ENCODE results near the gene EXOC3L2. TPM values are rescaled to one million over a fixed set of nuclear protein-coding genes. Genes with fewer than 3 reads are reported as not detected.

EXOC3L2 gene
- total RNA-seq, 1 donor from 2014 or later, result 5.5 TPM

DNA sequence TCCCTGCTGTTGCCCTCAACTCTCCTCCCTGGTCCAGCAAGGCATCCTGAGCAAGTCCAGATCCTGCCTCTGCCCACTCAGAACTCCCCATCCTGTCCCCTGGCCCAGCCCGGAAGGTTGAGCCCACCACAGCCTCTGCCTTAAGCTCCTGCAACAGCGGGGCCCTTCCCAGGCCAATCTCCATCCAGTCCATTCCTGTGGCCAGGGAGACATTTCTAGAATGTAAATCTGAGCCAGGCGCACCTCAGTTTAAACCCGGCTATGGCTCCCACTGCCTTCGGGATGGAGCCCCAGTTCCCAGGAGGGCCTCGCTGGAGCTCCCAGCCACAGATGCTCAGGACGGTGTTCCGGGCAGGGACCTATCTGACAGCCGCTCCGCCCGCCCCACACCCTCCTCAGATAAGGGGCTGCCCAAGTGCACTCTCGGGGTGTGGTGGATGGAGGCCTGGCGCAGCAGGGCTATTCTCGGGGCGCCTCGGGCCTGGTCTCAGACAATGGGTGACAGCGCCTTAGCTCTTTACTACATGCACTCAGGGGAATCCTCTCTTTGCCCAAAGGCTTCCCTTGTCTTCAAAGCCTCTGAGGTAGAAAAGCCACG, 72.5 kb downstream of the EXOC3L2 start:
- TF ChIP-seq, protein P1, sequence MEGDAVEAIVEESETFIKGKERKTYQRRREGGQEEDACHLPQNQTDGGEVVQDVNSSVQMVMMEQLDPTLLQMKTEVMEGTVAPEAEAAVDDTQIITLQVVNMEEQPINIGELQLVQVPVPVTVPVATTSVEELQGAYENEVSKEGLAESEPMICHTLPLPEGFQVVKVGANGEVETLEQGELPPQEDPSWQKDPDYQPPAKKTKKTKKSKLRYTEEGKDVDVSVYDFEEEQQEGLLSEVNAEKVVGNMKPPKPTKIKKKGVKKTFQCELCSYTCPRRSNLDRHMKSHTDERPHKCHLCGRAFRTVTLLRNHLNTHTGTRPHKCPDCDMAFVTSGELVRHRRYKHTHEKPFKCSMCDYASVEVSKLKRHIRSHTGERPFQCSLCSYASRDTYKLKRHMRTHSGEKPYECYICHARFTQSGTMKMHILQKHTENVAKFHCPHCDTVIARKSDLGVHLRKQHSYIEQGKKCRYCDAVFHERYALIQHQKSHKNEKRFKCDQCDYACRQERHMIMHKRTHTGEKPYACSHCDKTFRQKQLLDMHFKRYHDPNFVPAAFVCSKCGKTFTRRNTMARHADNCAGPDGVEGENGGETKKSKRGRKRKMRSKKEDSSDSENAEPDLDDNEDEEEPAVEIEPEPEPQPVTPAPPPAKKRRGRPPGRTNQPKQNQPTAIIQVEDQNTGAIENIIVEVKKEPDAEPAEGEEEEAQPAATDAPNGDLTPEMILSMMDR (IDR thresholded peaks at IDR 0.05; ENCODE audit: unreplicated experiment), result no peak
- H3K4me1 Mint-ChIP-seq (ENCODE audit: unreplicated experiment), result peaks cover 61% of the 10 kb centered on the region
- no peak for DNase-seq (ENCODE audit: low spot score)
- peaks cover 6% of the 10 kb centered on the region for H3K27me3 Mint-ChIP-seq (ENCODE audit: unreplicated experiment)
- no peak overlapping the region for H3K4me3 Mint-ChIP-seq (ENCODE audit: unreplicated experiment)
- H3K27ac Mint-ChIP-seq (ENCODE audit: unreplicated experiment), result peak overlapping the region; percentile 87
- H3K9me3 Mint-ChIP-seq (ENCODE audit: unreplicated experiment), result no peaks in the 10 kb centered on the region
- peaks cover 8% of the 10 kb centered on the region for H3K36me3 Mint-ChIP-seq (ENCODE audit: low read depth, unreplicated experiment)

DNA sequence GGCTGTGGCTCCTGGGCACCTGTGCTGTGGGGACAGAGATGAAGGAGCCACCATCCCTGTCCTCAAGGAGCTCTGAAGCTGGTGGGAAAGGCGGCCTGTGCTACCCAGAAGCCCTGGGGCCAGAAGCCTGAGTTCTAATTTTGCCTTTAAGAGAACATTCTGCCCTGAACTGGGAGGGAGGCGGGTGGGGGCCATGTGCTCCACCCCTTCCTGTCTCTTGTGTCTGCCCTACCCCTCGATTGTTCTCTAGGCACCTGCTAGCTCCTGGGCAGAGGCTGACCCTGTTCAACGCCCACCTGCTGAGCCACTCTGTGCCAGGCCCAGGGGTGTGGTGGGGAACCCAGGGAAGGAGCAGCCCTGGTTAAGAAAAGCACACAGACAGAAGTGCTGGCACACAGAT, 73.0 kb downstream of the EXOC3L2 start:
- Mint-ChIP-seq H3K27ac (ENCODE audit: unreplicated experiment) (peak overlapping the region; percentile 87), H3K27me3 (ENCODE audit: unreplicated experiment) (peaks cover 7% of the 10 kb centered on the region), H3K4me3 (ENCODE audit: unreplicated experiment) (no peak overlapping the region), H3K36me3 (ENCODE audit: low read depth, unreplicated experiment) (peaks cover 9% of the 10 kb centered on the region), H3K4me1 (ENCODE audit: unreplicated experiment) (peaks cover 58% of the 10 kb centered on the region), H3K9me3 (ENCODE audit: unreplicated experiment) (no peaks in the 10 kb centered on the region)
- no peak for DNase-seq (ENCODE audit: low spot score)
- TF ChIP-seq, protein P1 (IDR thresholded peaks at IDR 0.05; ENCODE audit: unreplicated experiment), result no peak

DNA sequence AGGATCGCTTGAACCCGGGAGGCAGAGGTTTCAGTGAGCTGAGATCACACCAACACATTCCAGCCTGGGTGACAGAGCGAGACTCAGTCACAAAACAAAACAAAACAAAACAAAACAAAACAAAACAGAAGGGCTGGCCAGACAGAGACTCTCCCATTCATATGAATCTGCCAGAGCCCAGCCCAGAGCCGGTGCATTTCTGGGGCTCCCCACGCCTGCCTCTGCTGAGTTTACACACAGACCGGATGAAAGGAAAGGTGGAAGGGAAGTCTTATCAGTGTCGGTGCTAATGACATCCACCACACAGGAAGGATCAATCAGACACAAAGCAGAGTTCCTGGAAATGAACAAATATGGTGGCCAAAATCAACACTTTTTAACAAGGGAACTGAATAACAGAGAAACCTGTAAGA, 74.0 kb downstream of the EXOC3L2 start:
- H3K4me1 Mint-ChIP-seq (ENCODE audit: unreplicated experiment), result peaks cover 64% of the 10 kb centered on the region
- H3K4me3 Mint-ChIP-seq (ENCODE audit: unreplicated experiment), result peak overlapping the region; percentile 69
- H3K9me3 Mint-ChIP-seq (ENCODE audit: unreplicated experiment), result no peaks in the 10 kb centered on the region
- H3K36me3 Mint-ChIP-seq (ENCODE audit: low read depth, unreplicated experiment), result peaks cover 12% of the 10 kb centered on the region
- TF ChIP-seq, protein P1 (IDR thresholded peaks at IDR 0.05; ENCODE audit: unreplicated experiment), result no peak
- peaks cover 11% of the 10 kb centered on the region for H3K27me3 Mint-ChIP-seq (ENCODE audit: unreplicated experiment)
- H3K27ac Mint-ChIP-seq (ENCODE audit: unreplicated experiment), result peak overlapping the region; percentile 99
- DNase-seq (ENCODE audit: low spot score), result peak; percentile 59

DNA sequence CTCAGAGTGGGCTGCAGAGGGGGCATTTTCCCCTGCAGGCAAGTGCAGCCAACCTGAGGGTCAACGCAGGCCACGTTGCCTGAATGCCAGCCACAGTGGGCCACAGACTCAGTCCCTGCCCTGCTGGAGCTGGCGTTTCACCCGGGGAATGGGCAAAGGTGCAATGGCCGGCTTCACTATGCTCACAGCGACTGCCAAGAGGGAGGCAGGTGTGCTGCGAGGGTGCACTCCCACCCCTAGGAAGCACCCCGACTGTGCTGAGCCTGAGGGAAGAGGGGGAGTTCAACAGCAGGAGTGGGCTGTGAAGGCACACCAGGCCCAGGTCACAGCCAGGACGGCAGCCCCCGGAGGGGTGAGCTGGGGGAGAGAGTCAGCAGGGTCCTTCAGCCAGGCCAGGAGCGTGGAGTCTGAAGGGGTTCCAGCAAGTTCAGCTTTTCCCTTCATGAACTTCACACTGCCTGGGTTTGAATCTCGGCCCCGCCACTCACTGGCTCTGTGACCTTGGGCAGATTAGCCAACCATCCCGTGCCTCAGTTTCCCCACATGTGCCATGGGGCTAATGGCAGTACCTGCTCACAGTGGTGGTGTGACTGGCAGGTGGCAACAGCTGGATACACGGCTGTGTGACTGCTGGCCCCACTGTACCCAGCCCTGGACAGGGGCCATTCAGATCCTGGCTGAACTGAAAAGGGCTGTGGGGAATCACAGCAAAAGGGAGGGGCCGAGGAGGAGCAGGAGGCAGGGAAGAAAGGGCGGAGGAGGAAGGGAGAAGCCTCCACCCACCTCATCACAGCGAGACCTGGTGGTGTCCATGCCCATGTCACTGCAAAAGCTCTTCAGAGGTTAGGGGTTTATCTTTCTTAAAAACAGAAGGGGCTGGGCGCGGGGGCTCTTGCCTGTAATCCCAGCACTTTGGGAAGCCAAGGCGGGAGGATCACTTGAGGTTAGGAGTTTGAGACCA, 74.8 kb downstream of the EXOC3L2 start:
- peak overlapping the region; percentile 69 for H3K4me3 Mint-ChIP-seq (ENCODE audit: unreplicated experiment)
- H3K27ac Mint-ChIP-seq (ENCODE audit: unreplicated experiment), result peak overlapping the region; percentile 99
- H3K27me3 Mint-ChIP-seq (ENCODE audit: unreplicated experiment), result peaks cover 12% of the 10 kb centered on the region
- H3K36me3 Mint-ChIP-seq (ENCODE audit: low read depth, unreplicated experiment), result peaks cover 10% of the 10 kb centered on the region
- no peak for DNase-seq (ENCODE audit: low spot score)
- H3K9me3 Mint-ChIP-seq (ENCODE audit: unreplicated experiment), result no peaks in the 10 kb centered on the region
- peaks cover 60% of the 10 kb centered on the region for H3K4me1 Mint-ChIP-seq (ENCODE audit: unreplicated experiment)
- TF ChIP-seq, protein P1 (IDR thresholded peaks at IDR 0.05; ENCODE audit: unreplicated experiment), result no peak

DNA sequence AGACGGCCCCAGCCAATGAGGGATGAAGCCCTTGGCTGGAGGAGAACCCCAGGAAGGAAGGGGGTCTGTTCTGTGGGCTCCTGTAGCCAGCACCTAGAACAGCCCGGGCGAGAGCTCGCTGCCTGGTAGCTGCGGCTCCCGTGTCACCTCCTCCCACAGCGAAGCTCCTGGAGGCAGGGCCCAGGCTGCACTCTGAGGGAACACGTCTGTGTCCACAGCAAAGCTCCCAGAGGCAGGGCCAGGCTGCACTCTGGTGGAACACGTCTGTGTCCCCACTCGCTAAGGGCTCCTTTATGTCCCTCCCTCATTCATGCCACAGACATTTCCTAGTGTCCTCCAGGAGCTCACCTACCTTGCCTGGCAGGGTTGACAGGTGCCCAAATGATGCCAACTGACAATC, 75.6 kb downstream of the EXOC3L2 start:
- no peaks in the 10 kb centered on the region for H3K9me3 Mint-ChIP-seq (ENCODE audit: unreplicated experiment)
- peaks cover 13% of the 10 kb centered on the region for H3K27me3 Mint-ChIP-seq (ENCODE audit: unreplicated experiment)
- TF ChIP-seq, protein P1 (IDR thresholded peaks at IDR 0.05; ENCODE audit: unreplicated experiment), result no peak
- H3K4me1 Mint-ChIP-seq (ENCODE audit: unreplicated experiment), result peaks cover 59% of the 10 kb centered on the region
- peaks cover 8% of the 10 kb centered on the region for H3K36me3 Mint-ChIP-seq (ENCODE audit: low read depth, unreplicated experiment)
- H3K27ac Mint-ChIP-seq (ENCODE audit: unreplicated experiment), result peak overlapping the region; percentile 99
- DNase-seq (ENCODE audit: low spot score), result no peak
- H3K4me3 Mint-ChIP-seq (ENCODE audit: unreplicated experiment), result no peak overlapping the region
